GM10248 (cell line): ENCODE data around the gene DENND4C.
A peak's percentile ranks its signal among the peaks of the same experiment; 100 is the strongest.

Experiments used
- CTCF ChIA-PET: fragments of 300-600 bp; sonication (Branson Sonifier 250); formaldehyde crosslinking; extraction: SDS; loops from one replicate; lab custom pipeline; 2021; ENCODE audit warnings: antibody characterized with exemption; lab: Yijun Ruan, JAX
- POLR2A ChIA-PET: fragments of 350-650 bp; sonication (Branson Sonifier 250); formaldehyde crosslinking; extraction: SDS; loops from one replicate; lab custom pipeline; 2020; ENCODE audit warnings: antibody characterized with exemption; lab: Yijun Ruan, JAX
- DNase-seq: peaks from one replicate; pipeline ENCODE4 v3.0.0; 2012; ENCODE audit errors: extremely low spot score
- CTCF ChIP-seq: IDR thresholded peaks from 2 replicates; pipeline ENCODE4 v1.5.1; 2012; ENCODE audit warnings: mild to moderate bottlenecking, low read depth; ENCODE audit errors: extremely low read depth, missing control alignments, control extremely low read depth

The DENND4C gene

GRCh38 chr9:19216466-19216865 lies 14.0 kb upstream of the DENND4C start:
- ChIA-PET POLR2A (no interaction called here), CTCF (interaction anchor here (2.3 kb wide), 1 partner anchor 14 kb away, joined by 7 read pairs; no protein-coding TSS in a partner anchor)
- DNase-seq, result no peak
- no peak for TF ChIP-seq CTCF

GRCh38 chr9:19221326-19221725 lies 9.2 kb upstream of the DENND4C start:
- DNase-seq, result no peak
- ChIA-PET POLR2A (interaction anchor here (0.6 kb wide), 1 partner anchor 222 kb away, joined by 4 read pairs; no protein-coding TSS in a partner anchor), CTCF (interaction anchor here (1.0 to 1.8 kb wide), 2 partner anchors 37 to 75 kb away, joined by 4 to 5 read pairs; no protein-coding TSS in a partner anchor)
- no peak for TF ChIP-seq CTCF

GRCh38 chr9:19223724-19224123 lies 6.8 kb upstream of the DENND4C start:
- ChIA-PET POLR2A (no interaction called here), CTCF (interaction anchor here (1.1 to 2.4 kb wide), 6 partner anchors 9 to 190 kb away, joined by 3 to 6 read pairs (median 4); partner anchors contain the start of gene SAXO1)
- DNase-seq, result no peak
- no peak for TF ChIP-seq CTCF

- TF ChIP-seq CTCF, result no peak
- POLR2A ChIA-PET, result no interaction called here
- CTCF ChIA-PET, result interaction anchor here (1.7 to 2.4 kb wide), 2 partner anchors 23 to 41 kb away, joined by 5 to 6 read pairs; no protein-coding TSS in a partner anchor
Measured at GRCh38 chr9:19224563-19224962, 5.9 kb upstream of the DENND4C start.

GRCh38 chr9:19229595-19230354 lies 718 bp upstream of the DENND4C start:
- POLR2A ChIA-PET, result no interaction called here
- CTCF ChIA-PET, result interaction anchor here (1.0 to 2.0 kb wide), 3 partner anchors 12 to 227 kb away, joined by 3 to 6 read pairs (median 3); no protein-coding TSS in a partner anchor
- no peak for DNase-seq
- peak; percentile 1 for TF ChIP-seq CTCF

More at GRCh38 chr9:19224563-19224962, 5.9 kb upstream of the DENND4C start:
- no peak for DNase-seq

GRCh38 chr9:19231126-19231903 lies 822 bp downstream of the DENND4C start:
- POLR2A ChIA-PET, result no interaction called here
- CTCF ChIA-PET, result interaction anchor here (1.0 to 2.0 kb wide), 4 partner anchors 10 to 233 kb away, joined by 3 to 6 read pairs (median 3); no protein-coding TSS in a partner anchor
- no peak for TF ChIP-seq CTCF
- peak; percentile 28 for DNase-seq
